Large intestine (tissue), 3 donors: Measurements from ENCODE around the gene RAB10. TPM values are rescaled to one million over a fixed set of nuclear protein-coding genes. Genes with fewer than 3 reads are reported as not detected.

Experiments
- DNase-seq, 2 donors: peaks; one replicate each; pipeline versions ENCODE4 v3.0.0 to v3.0.0-alpha.2; 2013
- H3K27ac ChIP-seq: one replicate; pipeline ENCODE4 v1.5.1; 2013; ENCODE audit warnings: low read length
- H3K27me3 ChIP-seq: 2 replicates; pipeline ENCODE4 v1.6.1; 2013; ENCODE audit warnings: low read length; ENCODE audit not compliant: control insufficient read depth, insufficient read depth
- H3K36me3 ChIP-seq: 2 replicates; pipeline ENCODE4 v1.6.1; 2013; ENCODE audit warnings: low read length; ENCODE audit not compliant: control insufficient read depth, insufficient read depth
- H3K4me1 ChIP-seq: one replicate; pipeline ENCODE4 v1.6.1; 2013; ENCODE audit warnings: low read length; ENCODE audit not compliant: control insufficient read depth, insufficient read depth
- H3K4me3 ChIP-seq: one replicate; pipeline ENCODE4 v1.5.1; 2013; ENCODE audit warnings: low read length
- H3K9me3 ChIP-seq: one replicate; pipeline ENCODE4 v1.6.1; 2013; ENCODE audit warnings: mild to moderate bottlenecking, low read depth, low read length, moderate library complexity; ENCODE audit not compliant: control insufficient read depth
- WGBS: methylation state at CpG from one replicate; pipeline ENCODE4 v1.1.5; 2013; ENCODE audit warnings: low lambda C conversion rate; ENCODE audit not compliant: insufficient coverage; 5-methylcytosine and 5-hydroxymethylcytosine counted together
- polyA plus RNA-seq: library from polyadenylated mRNA; unstranded; fragments of 120-200 nt; gene quantifications from one replicate; pipeline ENCODE4 v1.2.1, GENCODE V29; 2013

The RAB10 gene
- polyA plus RNA-seq, 1 donor = 79.7 TPM

DNA sequence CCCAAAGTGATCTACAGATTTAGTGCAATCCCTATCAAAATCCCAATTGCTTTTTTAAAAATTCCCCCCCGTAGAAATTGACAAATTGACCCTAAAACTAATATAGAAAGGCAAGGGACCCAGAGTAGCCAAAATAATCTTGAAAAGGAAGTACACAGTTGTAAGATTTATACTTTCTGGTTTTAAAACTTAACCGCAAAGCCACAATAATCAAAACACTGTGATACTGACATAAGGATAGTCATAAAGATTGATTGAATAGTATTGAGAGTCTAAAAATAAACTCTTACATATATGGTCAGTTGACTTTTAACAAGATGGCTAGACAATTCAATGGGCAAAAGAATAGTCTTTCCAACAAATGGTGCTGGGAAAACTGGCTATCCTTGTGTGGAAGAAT, 80.3 kb downstream of the RAB10 start:
- no peak for DNase-seq
- H3K27ac ChIP-seq = no peak overlapping the region
- no peaks in the 10 kb centered on the region for H3K4me1 ChIP-seq
- 100% methylated on average over 2 of the region's 2 CpGs for WGBS
- no peaks in the 10 kb centered on the region for H3K27me3 ChIP-seq
- H3K4me3 ChIP-seq = no peak overlapping the region
- H3K9me3 ChIP-seq = no peaks in the 10 kb centered on the region
- peaks cover 35% of the 10 kb centered on the region for H3K36me3 ChIP-seq

DNA sequence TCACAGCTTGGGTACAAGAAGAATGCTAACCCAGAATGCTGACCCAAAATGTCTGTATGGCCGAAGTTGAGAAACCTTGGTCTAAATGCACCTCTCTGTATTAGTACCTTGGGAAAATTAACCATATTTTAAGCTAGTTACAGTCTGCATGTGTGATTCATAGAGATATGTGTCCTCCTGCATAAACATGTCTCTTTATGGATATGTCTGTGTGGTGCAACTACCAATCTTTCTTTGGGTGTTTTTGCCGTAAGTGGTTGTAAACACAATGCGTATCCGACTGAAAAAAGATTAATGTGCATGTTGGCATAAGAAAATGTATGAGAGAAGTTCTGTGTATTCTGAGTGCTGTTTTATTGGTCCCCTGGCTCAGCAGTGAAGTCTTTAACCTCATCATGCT, 84.8 kb downstream of the RAB10 start:
- Histone ChIP-seq H3K9me3 (no peaks in the 10 kb centered on the region), H3K4me1 (no peaks in the 10 kb centered on the region), H3K27me3 (no peaks in the 10 kb centered on the region), H3K4me3 (no peak overlapping the region), H3K36me3 (peaks cover 8% of the 10 kb centered on the region), H3K27ac (no peak overlapping the region)
- DNase-seq = no peak
- 92% methylated on average over 2 of the region's 4 CpGs for WGBS

DNA sequence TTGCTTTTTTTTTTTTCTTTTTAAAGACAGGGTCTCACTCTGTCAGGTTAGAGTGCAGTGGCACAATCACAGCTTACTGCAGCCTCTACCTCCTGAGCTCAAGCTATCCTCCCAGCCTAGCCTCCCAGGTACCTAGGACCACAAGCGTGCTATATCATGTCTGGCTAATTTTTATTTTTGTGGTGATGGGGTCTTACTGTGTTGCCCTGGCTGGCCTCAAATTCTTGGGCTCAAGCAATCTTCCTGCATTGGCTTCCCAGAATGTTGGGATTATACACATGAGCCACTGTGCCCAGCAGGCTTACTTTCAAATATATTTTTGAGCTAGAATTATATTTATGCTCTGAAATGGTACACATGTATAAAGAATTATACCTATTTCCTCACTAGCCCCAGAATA, 85.6 kb downstream of the RAB10 start:
- H3K4me3 ChIP-seq = no peak overlapping the region
- no peaks in the 10 kb centered on the region for H3K9me3 ChIP-seq
- no peak overlapping the region for H3K27ac ChIP-seq
- peaks cover 8% of the 10 kb centered on the region for H3K36me3 ChIP-seq
- DNase-seq = no peak
- H3K4me1 ChIP-seq = no peaks in the 10 kb centered on the region
- H3K27me3 ChIP-seq = no peaks in the 10 kb centered on the region
- WGBS = no CpG with 5 or more reads among the region's 1 CpG

DNA sequence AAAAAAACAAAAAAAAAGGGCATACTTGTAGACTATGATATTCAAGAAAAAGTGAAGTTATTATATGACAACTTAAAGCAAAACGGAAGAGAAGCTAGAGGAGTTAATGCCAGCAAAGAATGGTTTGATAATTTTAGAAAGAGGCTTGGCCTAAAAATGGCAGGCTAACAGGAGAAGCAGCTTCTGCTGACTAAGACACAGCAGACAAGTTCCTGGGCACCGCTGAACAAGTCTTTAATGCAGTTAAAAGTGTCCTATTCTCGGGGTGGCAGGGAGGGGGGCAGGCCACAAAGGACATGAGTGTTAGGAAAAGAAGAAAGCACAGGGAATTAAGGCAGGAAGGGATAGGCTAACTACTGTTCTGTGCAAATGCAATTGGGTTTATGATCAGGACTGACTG, 88.7 kb downstream of the RAB10 start:
- Histone ChIP-seq H3K9me3 (no peaks in the 10 kb centered on the region), H3K27me3 (no peaks in the 10 kb centered on the region), H3K4me1 (no peaks in the 10 kb centered on the region), H3K36me3 (peaks cover 6% of the 10 kb centered on the region), H3K4me3 (no peak overlapping the region), H3K27ac (no peak overlapping the region)
- 100% methylated on average over 1 of the region's 3 CpGs for WGBS
- DNase-seq = no peak

DNA sequence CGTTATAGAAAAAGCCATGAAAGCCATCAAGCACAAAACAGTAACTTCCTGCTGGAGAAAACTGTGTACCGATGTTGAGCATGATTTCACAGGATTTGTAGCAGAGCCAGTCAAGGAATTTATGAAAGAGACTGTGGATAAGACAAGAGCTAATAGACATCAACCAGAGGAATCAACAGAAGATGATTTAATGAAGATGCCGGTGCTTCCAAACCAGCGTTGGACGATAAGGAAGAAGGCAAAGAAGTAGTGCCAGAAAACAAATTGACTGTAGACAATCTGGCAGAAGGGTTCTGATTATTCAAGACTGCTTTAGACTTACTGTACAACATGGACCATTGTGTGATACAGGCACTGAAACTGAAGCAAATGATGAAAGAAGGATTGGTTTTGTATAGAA, 89.5 kb downstream of the RAB10 start:
- no peak for DNase-seq
- H3K4me3 ChIP-seq = no peak overlapping the region
- H3K4me1 ChIP-seq = no peaks in the 10 kb centered on the region
- no peak overlapping the region for H3K27ac ChIP-seq
- peaks cover 11% of the 10 kb centered on the region for H3K36me3 ChIP-seq
- 93% methylated on average over 4 of the region's 5 CpGs for WGBS
- no peaks in the 10 kb centered on the region for H3K9me3 ChIP-seq
- H3K27me3 ChIP-seq = no peaks in the 10 kb centered on the region

DNA sequence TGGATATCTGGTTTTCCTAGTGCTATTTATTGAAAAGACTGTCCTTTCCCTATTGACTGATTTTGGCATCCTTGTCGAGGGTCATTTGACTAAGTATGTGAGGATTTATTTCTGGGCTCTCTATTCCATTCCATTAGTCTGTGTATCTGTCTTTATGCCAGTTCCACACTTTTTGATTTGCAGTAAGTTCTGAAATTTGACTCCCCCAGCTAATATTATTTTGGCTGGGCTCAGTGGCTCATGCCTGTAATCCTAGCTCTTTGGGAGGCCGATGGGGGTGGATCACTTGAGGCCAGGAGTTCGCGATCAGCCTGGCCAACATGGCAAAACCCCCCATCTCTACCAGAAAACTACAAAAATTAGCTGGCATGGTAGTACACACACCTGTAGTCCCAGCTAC, 92.2 kb downstream of the RAB10 start:
- H3K4me1 ChIP-seq = no peaks in the 10 kb centered on the region
- no peaks in the 10 kb centered on the region for H3K27me3 ChIP-seq
- H3K27ac ChIP-seq = no peak overlapping the region
- no peaks in the 10 kb centered on the region for H3K9me3 ChIP-seq
- DNase-seq = no peak
- peaks cover 16% of the 10 kb centered on the region for H3K36me3 ChIP-seq
- H3K4me3 ChIP-seq = no peak overlapping the region
- WGBS = no CpG with 5 or more reads among the region's 4 CpGs

DNA sequence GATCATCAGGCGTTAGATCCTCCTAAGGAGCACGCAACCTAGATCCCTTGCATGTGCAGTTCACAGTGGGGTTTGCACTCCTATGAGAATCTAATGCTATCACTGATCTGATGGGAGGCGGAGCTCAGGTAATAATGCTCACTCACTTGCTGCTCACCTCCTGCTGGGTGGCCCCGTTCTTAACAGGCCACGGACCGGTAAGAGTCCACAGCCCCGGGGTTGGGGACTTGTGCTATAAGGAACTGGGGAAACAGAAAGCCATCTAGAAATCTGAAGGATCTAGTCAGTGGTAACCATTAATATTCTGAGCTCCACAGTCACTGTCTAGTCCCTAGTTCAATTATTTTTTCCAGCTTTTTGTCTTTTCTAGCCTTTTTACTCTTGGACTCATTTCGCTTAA, 94.3 kb downstream of the RAB10 start:
- DNase-seq = no peak
- Histone ChIP-seq H3K36me3 (peaks cover 12% of the 10 kb centered on the region), H3K27me3 (no peaks in the 10 kb centered on the region), H3K27ac (no peak overlapping the region), H3K9me3 (no peaks in the 10 kb centered on the region), H3K4me3 (no peak overlapping the region), H3K4me1 (no peaks in the 10 kb centered on the region)
- WGBS = 100% methylated on average over 1 of the region's 8 CpGs

DNA sequence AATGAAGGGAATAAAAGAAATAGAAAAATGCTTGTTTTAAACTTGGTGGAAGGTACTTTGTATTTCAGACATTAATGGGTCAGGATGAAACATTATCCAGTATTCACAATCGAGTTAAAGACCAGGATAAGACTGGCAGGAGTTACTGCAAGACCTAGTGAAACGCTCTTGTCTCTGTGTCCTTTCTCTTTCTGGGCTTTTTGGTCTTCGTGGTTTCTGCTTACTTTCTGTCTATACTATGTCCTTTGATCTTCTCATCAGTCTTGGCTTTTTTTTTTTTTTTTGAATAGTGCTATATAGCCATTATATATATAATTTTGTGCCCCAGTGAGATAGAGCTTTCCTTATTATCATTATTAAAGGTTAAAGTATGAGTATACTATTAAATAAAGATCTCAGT, 96.9 kb downstream of the RAB10 start:
- no peak overlapping the region for H3K4me3 ChIP-seq
- H3K9me3 ChIP-seq = no peaks in the 10 kb centered on the region
- no peaks in the 10 kb centered on the region for H3K4me1 ChIP-seq
- no peaks in the 10 kb centered on the region for H3K27me3 ChIP-seq
- H3K36me3 ChIP-seq = peaks cover 19% of the 10 kb centered on the region
- H3K27ac ChIP-seq = no peak overlapping the region
- DNase-seq = no peak
- WGBS = 83% methylated on average over 1 of the region's 3 CpGs

DNA sequence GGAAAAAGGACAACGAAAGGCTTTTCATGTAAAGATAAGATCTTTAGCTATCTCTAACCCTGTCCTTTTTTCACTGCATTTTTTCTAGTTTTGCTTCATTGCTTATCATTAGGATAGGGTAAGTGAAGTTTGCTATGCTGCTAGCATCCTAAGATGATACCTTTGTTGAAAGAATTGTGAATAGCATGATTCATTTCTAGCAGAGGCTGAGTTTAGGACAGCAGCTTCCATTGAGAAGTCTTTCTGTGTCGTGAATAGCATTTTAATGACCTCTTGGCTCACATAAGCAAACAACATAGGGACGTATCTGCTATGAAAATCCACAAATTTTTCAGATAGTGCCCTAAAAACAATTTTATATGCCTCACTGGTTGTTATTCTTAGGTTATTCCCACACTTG, 102.6 kb downstream of the RAB10 start:
- no peak overlapping the region for H3K27ac ChIP-seq
- peaks cover 10% of the 10 kb centered on the region for H3K36me3 ChIP-seq
- H3K4me1 ChIP-seq = no peaks in the 10 kb centered on the region
- peaks cover 3% of the 10 kb centered on the region for H3K9me3 ChIP-seq
- DNase-seq = no peak
- no peaks in the 10 kb centered on the region for H3K27me3 ChIP-seq
- no peak overlapping the region for H3K4me3 ChIP-seq
- 78% methylated on average over 1 of the region's 3 CpGs for WGBS

DNA sequence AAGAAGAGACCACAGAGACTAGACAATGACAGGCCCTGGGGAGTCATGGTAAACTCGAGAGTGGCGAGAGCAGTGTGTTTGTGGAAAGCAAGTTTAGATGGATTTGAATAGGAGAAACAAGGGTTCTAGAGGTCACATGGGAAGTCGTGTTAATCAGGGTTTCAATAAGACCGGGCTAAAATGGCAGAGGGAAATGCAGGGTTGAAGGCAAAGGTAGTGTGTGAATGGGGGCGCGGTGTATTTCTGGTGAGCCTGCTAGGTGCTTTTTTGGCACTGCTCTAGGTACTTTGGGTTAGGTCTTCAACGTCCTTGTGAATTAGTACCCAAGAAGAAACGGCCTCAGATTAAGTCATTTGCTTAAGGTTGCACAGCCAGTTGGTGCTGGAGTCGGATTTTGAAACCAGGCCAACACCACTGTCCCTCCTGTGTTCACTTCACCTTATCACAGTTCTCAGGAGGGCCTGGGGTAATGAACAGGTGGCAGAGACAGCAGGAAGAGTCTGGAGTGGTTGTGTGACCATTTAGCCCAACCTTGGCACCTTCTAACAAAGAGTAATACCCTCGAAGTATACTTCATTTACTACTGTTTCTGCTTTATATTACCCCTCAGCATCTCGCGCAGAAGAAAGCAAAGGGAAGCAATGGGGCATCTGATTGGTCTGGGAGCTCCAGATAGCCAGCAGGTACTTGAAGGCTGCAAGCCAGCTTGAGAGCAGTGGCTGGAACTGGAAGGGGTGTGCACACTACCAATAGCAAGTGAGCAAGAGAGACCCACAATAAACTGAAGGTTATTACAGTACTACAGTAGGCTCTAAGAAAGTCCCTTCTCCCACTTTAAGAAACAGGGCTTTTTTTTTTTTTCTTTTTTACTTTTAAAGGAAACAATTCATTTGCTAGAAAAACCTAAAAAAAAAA, 105.6 kb downstream of the RAB10 start:
- peaks cover 3% of the 10 kb centered on the region for H3K9me3 ChIP-seq
- H3K4me1 ChIP-seq = peaks cover 9% of the 10 kb centered on the region
- 77% methylated on average over 3 of the region's 12 CpGs for WGBS
- H3K36me3 ChIP-seq = peaks cover 8% of the 10 kb centered on the region
- no peak for DNase-seq
- no peak overlapping the region for H3K4me3 ChIP-seq
- H3K27ac ChIP-seq = no peak overlapping the region
- H3K27me3 ChIP-seq = no peaks in the 10 kb centered on the region
